ENCODE measurements around the gene PRELP.

The PRELP gene

DNA sequence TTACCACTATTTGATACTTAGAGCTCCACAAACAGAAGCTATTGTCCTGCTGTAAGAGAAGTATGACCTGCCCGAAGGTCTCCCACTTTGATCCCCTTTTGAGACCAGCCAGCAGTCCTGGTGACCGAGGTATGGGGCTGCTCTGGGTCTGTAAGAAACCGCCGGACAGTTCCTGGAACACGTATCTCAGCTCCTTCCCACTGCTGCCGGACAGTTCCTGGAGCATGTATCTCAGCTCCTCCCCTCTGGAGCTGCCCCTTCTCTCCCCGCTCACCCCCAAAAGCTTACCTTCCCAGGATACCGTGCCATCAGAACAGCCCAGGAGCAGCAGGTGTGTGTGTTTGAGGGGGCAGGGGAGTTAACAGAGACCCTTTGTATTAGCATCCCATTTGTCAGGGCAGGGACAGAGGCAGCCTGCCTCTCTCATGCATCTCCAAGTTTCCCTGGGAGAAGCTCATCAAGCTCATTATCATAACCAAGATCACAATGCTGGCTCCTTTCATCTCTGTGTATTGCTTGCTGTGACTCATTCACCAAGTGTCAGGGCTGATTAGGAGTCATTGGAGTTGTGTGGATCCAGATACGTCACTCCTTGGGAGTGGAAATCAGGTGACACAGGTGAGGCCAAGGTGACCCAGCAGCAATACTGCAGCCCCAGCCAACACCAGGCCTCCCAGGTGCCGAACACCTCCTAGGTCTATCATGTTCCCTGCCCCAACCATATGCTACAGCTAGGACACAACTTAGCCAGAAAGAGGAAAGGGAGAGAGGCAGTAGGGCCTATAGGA lies 43.6 kb downstream of the PRELP start:
- peak; percentile 98 for DNase-seq (ENCODE audit: low read depth, low spot score)
- TF ChIP-seq YY1 (IDR thresholded peaks at IDR 0.05; ENCODE audit: insufficient read depth, insufficient read length) (no peak), SUZ12 (IDR thresholded peaks at IDR 0.05; ENCODE audit: extremely low read depth, insufficient read depth, insufficient read length) (no peak), ZNF274 (IDR thresholded peaks at IDR 0.05; ENCODE audit: low read depth, low read length) (no peak)
- Histone ChIP-seq H3K4me3 (ENCODE audit: insufficient read length, low read depth) (no peak overlapping the region), H3K4me1 (ENCODE audit: insufficient read depth, insufficient read length) (peaks cover 56% of the 10 kb centered on the region), H3K36me3 (ENCODE audit: insufficient read depth, insufficient read length, low read length) (no peaks in the 10 kb centered on the region), H3K27me3 (ENCODE audit: insufficient read depth, insufficient read length) (peaks cover 78% of the 10 kb centered on the region), H3K9ac (ENCODE audit: insufficient read length, low read depth) (peak overlapping the region; percentile 5), H3K9me3 (ENCODE audit: insufficient read depth, low read length) (no peaks in the 10 kb centered on the region)

DNA sequence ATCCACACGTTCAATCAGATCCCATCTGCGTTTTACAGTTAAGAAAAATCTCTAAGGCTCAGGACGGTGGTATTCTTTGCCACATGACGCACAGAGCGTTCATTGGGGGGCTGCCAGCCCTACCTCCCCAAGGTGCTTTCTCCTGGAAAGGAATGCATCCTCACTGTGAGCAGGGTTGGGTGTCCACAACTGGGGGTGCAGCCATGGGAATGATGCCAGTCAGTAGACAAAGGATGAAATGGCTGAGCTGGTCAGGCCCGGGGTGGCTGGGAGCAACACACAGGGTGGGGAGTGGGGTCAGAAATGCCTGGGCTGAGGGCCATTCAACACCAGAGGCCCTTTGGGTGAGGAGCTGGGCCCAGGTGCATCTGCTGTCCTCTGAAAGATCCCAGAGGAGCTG lies 44.3 kb downstream of the PRELP start:
- Histone ChIP-seq H3K4me3 (ENCODE audit: insufficient read length, low read depth) (no peak overlapping the region), H3K9me3 (ENCODE audit: insufficient read depth, low read length) (no peaks in the 10 kb centered on the region), H3K36me3 (ENCODE audit: insufficient read depth, insufficient read length, low read length) (no peaks in the 10 kb centered on the region), H3K4me1 (ENCODE audit: insufficient read depth, insufficient read length) (peaks cover 59% of the 10 kb centered on the region), H3K27me3 (ENCODE audit: insufficient read depth, insufficient read length) (peaks cover 76% of the 10 kb centered on the region), H3K9ac (ENCODE audit: insufficient read length, low read depth) (peak overlapping the region; percentile 5)
- no peak for DNase-seq (ENCODE audit: low read depth, low spot score)
- no peak for TF ChIP-seq ZNF274 (IDR thresholded peaks at IDR 0.05; ENCODE audit: low read depth, low read length)
- no peak for TF ChIP-seq SUZ12 (IDR thresholded peaks at IDR 0.05; ENCODE audit: extremely low read depth, insufficient read depth, insufficient read length)
- TF ChIP-seq YY1 (IDR thresholded peaks at IDR 0.05; ENCODE audit: insufficient read depth, insufficient read length): no peak

DNA sequence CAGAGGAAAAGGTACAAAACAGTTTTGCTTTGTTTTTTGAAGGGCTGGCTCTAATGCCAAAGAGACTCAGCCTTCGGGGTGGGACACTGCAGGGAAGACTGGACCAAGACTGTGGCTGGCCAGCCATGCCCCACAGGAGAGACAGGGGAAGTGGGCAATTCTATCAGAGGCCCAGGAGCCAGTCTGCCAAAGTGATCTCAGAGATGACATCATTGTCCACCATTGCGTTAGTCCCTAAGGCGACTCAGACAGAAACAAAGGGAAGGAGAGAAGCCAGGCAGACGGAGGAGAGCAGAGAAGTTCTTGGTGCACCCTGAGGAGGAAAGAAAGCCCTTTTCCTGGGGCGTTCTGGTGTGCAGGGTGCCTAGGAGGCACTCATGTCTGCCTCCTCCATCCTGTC lies 44.7 kb downstream of the PRELP start:
- Histone ChIP-seq H3K9me3 (ENCODE audit: insufficient read depth, low read length) (no peaks in the 10 kb centered on the region), H3K36me3 (ENCODE audit: insufficient read depth, insufficient read length, low read length) (no peaks in the 10 kb centered on the region), H3K9ac (ENCODE audit: insufficient read length, low read depth) (no peak overlapping the region), H3K4me1 (ENCODE audit: insufficient read depth, insufficient read length) (peaks cover 59% of the 10 kb centered on the region), H3K4me3 (ENCODE audit: insufficient read length, low read depth) (no peak overlapping the region), H3K27me3 (ENCODE audit: insufficient read depth, insufficient read length) (peaks cover 72% of the 10 kb centered on the region)
- no peak for DNase-seq (ENCODE audit: low read depth, low spot score)
- no peak for TF ChIP-seq SUZ12 (IDR thresholded peaks at IDR 0.05; ENCODE audit: extremely low read depth, insufficient read depth, insufficient read length)
- TF ChIP-seq YY1 (IDR thresholded peaks at IDR 0.05; ENCODE audit: insufficient read depth, insufficient read length): no peak
- TF ChIP-seq ZNF274 (IDR thresholded peaks at IDR 0.05; ENCODE audit: low read depth, low read length): no peak

DNA sequence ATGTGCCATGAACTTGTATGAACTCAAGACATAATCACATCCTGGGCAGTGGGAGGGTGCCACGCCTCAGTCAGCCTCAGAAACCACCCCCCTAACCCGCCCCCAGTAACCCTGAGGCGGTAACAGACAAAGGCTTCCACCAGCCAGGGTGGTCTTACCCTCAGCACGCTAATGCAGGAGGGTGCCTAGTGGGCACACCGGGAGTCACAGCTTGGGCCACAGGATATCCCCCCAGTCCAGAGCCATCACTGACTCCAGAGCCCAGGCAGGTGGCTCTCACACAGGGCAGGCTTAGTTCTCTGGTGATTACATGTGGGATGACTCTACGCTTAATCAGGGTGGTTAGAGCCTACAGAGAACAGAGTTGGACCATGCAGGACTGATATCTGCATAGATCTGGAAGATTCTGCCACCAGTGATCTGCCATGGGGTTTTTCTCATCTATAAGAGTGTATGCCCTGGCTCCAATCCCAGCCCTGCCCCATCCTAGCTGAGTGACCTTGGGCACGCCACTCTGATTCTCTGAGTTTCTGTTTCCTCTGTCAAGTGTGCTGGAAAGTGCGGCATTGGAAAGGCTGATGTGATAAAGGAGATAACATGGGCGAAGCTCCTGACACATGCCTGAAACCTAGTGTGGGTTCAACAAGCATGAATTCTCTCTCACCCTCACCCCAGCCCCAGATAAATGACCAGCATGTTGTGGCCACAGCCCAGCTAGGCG lies 45.6 kb downstream of the PRELP start:
- DNase-seq (ENCODE audit: low read depth, low spot score): no peak
- peaks cover 62% of the 10 kb centered on the region for H3K27me3 ChIP-seq (ENCODE audit: insufficient read depth, insufficient read length)
- peaks cover 53% of the 10 kb centered on the region for H3K4me1 ChIP-seq (ENCODE audit: insufficient read depth, insufficient read length)
- H3K36me3 ChIP-seq (ENCODE audit: insufficient read depth, insufficient read length, low read length): no peaks in the 10 kb centered on the region
- no peaks in the 10 kb centered on the region for H3K9me3 ChIP-seq (ENCODE audit: insufficient read depth, low read length)
- TF ChIP-seq SUZ12 (IDR thresholded peaks at IDR 0.05; ENCODE audit: extremely low read depth, insufficient read depth, insufficient read length) (no peak), ZNF274 (IDR thresholded peaks at IDR 0.05; ENCODE audit: low read depth, low read length) (no peak), YY1 (IDR thresholded peaks at IDR 0.05; ENCODE audit: insufficient read depth, insufficient read length) (no peak)
- no peak overlapping the region for H3K4me3 ChIP-seq (ENCODE audit: insufficient read length, low read depth)
- H3K9ac ChIP-seq (ENCODE audit: insufficient read length, low read depth): peak overlapping the region; percentile 44

DNA sequence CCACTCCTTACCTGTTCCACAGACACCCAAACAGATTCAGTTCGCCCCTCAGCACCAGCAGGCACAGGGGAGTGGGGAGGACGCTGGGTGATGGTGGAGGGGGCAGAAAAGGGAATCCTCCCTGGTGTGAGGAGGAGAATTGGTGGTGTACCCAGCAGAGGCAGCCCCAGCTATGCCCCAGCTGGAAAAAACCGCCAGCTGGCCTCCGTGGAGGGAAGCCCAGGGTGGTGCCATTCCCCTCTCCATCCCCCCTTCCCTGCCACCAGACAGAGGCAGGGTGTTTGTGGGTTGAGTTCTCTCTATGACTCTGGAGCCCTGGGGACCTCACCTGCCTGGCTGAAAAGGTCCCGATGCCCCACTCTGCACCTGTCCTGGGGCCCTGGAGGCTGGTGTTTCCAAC lies 46.2 kb downstream of the PRELP start:
- H3K9ac ChIP-seq (ENCODE audit: insufficient read length, low read depth): peak overlapping the region; percentile 44
- DNase-seq (ENCODE audit: low read depth, low spot score): no peak
- H3K4me3 ChIP-seq (ENCODE audit: insufficient read length, low read depth): no peak overlapping the region
- H3K9me3 ChIP-seq (ENCODE audit: insufficient read depth, low read length): no peaks in the 10 kb centered on the region
- peaks cover 57% of the 10 kb centered on the region for H3K27me3 ChIP-seq (ENCODE audit: insufficient read depth, insufficient read length)
- H3K4me1 ChIP-seq (ENCODE audit: insufficient read depth, insufficient read length): peaks cover 55% of the 10 kb centered on the region
- TF ChIP-seq YY1 (IDR thresholded peaks at IDR 0.05; ENCODE audit: insufficient read depth, insufficient read length): no peak
- TF ChIP-seq SUZ12 (IDR thresholded peaks at IDR 0.05; ENCODE audit: extremely low read depth, insufficient read depth, insufficient read length): no peak
- no peak for TF ChIP-seq ZNF274 (IDR thresholded peaks at IDR 0.05; ENCODE audit: low read depth, low read length)
- no peaks in the 10 kb centered on the region for H3K36me3 ChIP-seq (ENCODE audit: insufficient read depth, insufficient read length, low read length)

DNA sequence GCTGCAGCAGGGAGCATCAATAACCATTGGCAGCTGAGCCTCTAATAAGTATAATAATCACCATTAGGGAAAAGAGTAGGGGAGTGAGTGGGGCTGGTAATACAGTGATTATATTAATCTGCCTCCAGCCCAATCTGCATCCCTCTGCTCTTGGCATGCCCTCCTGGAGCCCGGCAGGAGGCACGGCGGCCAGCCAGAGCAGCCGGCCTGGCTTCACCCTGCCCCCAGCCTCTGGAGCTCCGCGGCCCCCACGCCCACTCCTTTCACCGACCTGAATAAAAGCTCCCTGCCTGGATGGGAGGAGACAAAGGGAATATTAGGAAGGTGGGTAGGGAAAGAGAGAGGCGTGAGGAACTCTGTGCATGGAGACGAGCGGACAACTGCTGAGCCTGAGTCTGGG lies 46.6 kb downstream of the PRELP start:
- no peaks in the 10 kb centered on the region for H3K36me3 ChIP-seq (ENCODE audit: insufficient read depth, insufficient read length, low read length)
- peaks cover 55% of the 10 kb centered on the region for H3K4me1 ChIP-seq (ENCODE audit: insufficient read depth, insufficient read length)
- H3K9ac ChIP-seq (ENCODE audit: insufficient read length, low read depth): no peak overlapping the region
- H3K4me3 ChIP-seq (ENCODE audit: insufficient read length, low read depth): no peak overlapping the region
- TF ChIP-seq SUZ12 (IDR thresholded peaks at IDR 0.05; ENCODE audit: extremely low read depth, insufficient read depth, insufficient read length) (no peak), ZNF274 (IDR thresholded peaks at IDR 0.05; ENCODE audit: low read depth, low read length) (no peak), YY1 (IDR thresholded peaks at IDR 0.05; ENCODE audit: insufficient read depth, insufficient read length) (no peak)
- H3K27me3 ChIP-seq (ENCODE audit: insufficient read depth, insufficient read length): peaks cover 52% of the 10 kb centered on the region
- no peaks in the 10 kb centered on the region for H3K9me3 ChIP-seq (ENCODE audit: insufficient read depth, low read length)
- DNase-seq (ENCODE audit: low read depth, low spot score): no peak

DNA sequence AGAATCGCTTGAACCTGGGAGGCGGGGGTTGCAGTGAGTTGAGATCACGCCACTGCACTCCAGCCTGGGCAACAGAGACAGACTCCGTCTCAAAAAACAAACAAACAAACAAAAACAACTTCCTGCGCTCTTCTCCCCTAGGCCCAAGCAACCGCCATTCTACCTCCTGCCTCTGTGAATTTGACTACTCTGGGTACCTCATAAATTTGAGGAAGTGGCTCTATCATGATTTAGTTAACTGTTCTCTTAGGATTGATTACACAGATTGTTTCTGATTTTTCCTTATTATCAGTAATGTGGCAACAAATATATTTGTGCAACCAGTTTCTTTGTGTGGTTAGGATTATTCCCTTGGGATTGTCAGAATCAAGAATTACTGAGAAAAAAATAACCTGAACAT lies 48.1 kb downstream of the PRELP start:
- H3K9ac ChIP-seq (ENCODE audit: insufficient read length, low read depth): no peak overlapping the region
- no peak for TF ChIP-seq YY1 (IDR thresholded peaks at IDR 0.05; ENCODE audit: insufficient read depth, insufficient read length)
- TF ChIP-seq SUZ12 (IDR thresholded peaks at IDR 0.05; ENCODE audit: extremely low read depth, insufficient read depth, insufficient read length): no peak
- no peak for TF ChIP-seq ZNF274 (IDR thresholded peaks at IDR 0.05; ENCODE audit: low read depth, low read length)
- DNase-seq (ENCODE audit: low read depth, low spot score): no peak
- H3K4me1 ChIP-seq (ENCODE audit: insufficient read depth, insufficient read length): peaks cover 46% of the 10 kb centered on the region
- no peaks in the 10 kb centered on the region for H3K36me3 ChIP-seq (ENCODE audit: insufficient read depth, insufficient read length, low read length)
- peaks cover 38% of the 10 kb centered on the region for H3K27me3 ChIP-seq (ENCODE audit: insufficient read depth, insufficient read length)
- no peaks in the 10 kb centered on the region for H3K9me3 ChIP-seq (ENCODE audit: insufficient read depth, low read length)
- H3K4me3 ChIP-seq (ENCODE audit: insufficient read length, low read depth): no peak overlapping the region
